HCT116 (cell line): ENCODE measurements around the gene SMIM23.

Experiments used
- TCF7L2 ChIP-seq: IDR thresholded peaks from 2 replicates; pipeline ENCODE4 v1.7.0; 2011; ENCODE audit warnings: borderline replicate concordance, inconsistent platforms; ENCODE audit not compliant: insufficient read depth, insufficient read length; ENCODE audit errors: extremely low read depth
- TF ChIP-seq, protein P1 (sequence below), 3 experiments: fragments of 200-600 bp in 1 of 3; sonication (generic) in 1 of 3; IDR thresholded peaks in 2 of 3; conservative IDR thresholded peaks in 1 of 3; 2 replicates each; pipeline ENCODE4 v1.5.1; 2012 to 2017; ENCODE audit warnings: low read depth in 2 of 3, low read length in 2 of 3, antibody characterized with exemption in 1 of 3, borderline replicate concordance in 1 of 3, control low read depth in 1 of 3, mild to moderate bottlenecking in 1 of 3, mixed read lengths in 1 of 3, mixed run types in 1 of 3, moderate library complexity in 1 of 3; ENCODE audit not compliant: insufficient read depth in 1 of 3

DNA sequence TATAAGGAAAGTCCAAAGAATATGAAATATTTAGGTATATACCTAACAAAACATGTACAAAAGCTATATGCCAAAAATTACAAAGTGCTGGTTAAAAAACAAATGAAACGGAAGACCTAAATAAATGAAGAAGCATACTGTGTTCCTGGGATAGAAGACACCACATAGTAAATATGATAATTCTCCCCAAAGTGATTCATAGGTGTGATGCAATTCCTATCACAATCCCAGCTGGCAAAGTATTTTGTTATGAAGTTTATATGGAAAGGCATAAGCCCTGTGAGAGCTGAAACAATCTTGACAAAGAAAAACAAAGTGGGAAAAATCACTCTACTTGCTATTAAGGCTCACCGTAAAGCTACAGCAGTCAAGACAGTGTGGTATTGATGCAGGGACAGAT is 2.6 kb upstream of the SMIM23 start:
- TF ChIP-seq TCF7L2 = no peak
- TF ChIP-seq, protein P1, sequence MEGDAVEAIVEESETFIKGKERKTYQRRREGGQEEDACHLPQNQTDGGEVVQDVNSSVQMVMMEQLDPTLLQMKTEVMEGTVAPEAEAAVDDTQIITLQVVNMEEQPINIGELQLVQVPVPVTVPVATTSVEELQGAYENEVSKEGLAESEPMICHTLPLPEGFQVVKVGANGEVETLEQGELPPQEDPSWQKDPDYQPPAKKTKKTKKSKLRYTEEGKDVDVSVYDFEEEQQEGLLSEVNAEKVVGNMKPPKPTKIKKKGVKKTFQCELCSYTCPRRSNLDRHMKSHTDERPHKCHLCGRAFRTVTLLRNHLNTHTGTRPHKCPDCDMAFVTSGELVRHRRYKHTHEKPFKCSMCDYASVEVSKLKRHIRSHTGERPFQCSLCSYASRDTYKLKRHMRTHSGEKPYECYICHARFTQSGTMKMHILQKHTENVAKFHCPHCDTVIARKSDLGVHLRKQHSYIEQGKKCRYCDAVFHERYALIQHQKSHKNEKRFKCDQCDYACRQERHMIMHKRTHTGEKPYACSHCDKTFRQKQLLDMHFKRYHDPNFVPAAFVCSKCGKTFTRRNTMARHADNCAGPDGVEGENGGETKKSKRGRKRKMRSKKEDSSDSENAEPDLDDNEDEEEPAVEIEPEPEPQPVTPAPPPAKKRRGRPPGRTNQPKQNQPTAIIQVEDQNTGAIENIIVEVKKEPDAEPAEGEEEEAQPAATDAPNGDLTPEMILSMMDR (IDR thresholded peaks at IDR 0.05 in 2 of 3, conservative IDR thresholded peaks at IDR 0.05 in 1 of 3; ENCODE audit: borderline replicate concordance in 1 of 3, insufficient read depth in 1 of 3, low read depth in 2 of 3, low read length in 2 of 3) = no peak
